Osteocyte (in vitro differentiated cells): ENCODE data around the gene SEMA6B. TPM values are rescaled to one million over a fixed set of nuclear protein-coding genes. Genes with fewer than 3 reads are reported as not detected.

Experiments used
- DNase-seq: peaks from one replicate; pipeline ENCODE4 v3.0.0; 2021; ENCODE audit warnings: mixed read lengths; ENCODE audit not compliant: unreplicated experiment; ENCODE audit errors: extremely low spot score
- H3K27ac Mint-ChIP-seq: one replicate; pipeline ENCODE4 v1.8.0; 2021; ENCODE audit warnings: mild to moderate bottlenecking, mixed read lengths; ENCODE audit not compliant: unreplicated experiment
- H3K27me3 Mint-ChIP-seq: one replicate; pipeline ENCODE4 v1.8.0; 2021; ENCODE audit warnings: mixed read lengths; ENCODE audit not compliant: unreplicated experiment
- H3K36me3 Mint-ChIP-seq: one replicate; pipeline ENCODE4 v1.8.0; 2021; ENCODE audit warnings: mixed read lengths; ENCODE audit not compliant: unreplicated experiment
- H3K4me1 Mint-ChIP-seq: one replicate; pipeline ENCODE4 v1.8.0; 2021; ENCODE audit warnings: mixed read lengths; ENCODE audit not compliant: unreplicated experiment
- H3K4me3 Mint-ChIP-seq: one replicate; pipeline ENCODE4 v1.8.0; 2021; ENCODE audit warnings: mild to moderate bottlenecking, moderate library complexity, mixed read lengths; ENCODE audit not compliant: unreplicated experiment
- H3K9me3 Mint-ChIP-seq: one replicate; pipeline ENCODE4 v1.8.0; 2021; ENCODE audit warnings: mixed read lengths; ENCODE audit not compliant: unreplicated experiment
- total RNA-seq: library from RNA; stranded (reverse); gene quantifications from 2 replicates; pipeline ENCODE4 v1.2.1, GENCODE V29; 2021
- TF ChIP-seq, protein P1 (sequence below): fragments of 200-600 bp; sonication (generic); IDR thresholded peaks from 2 replicates; pipeline ENCODE4 v1.5.0; 2021; ENCODE audit warnings: antibody characterized with exemption, mild to moderate bottlenecking, moderate library complexity

SEMA6B gene
- total RNA-seq, 1 donor from 2014 or later: 6.2 TPM

DNA sequence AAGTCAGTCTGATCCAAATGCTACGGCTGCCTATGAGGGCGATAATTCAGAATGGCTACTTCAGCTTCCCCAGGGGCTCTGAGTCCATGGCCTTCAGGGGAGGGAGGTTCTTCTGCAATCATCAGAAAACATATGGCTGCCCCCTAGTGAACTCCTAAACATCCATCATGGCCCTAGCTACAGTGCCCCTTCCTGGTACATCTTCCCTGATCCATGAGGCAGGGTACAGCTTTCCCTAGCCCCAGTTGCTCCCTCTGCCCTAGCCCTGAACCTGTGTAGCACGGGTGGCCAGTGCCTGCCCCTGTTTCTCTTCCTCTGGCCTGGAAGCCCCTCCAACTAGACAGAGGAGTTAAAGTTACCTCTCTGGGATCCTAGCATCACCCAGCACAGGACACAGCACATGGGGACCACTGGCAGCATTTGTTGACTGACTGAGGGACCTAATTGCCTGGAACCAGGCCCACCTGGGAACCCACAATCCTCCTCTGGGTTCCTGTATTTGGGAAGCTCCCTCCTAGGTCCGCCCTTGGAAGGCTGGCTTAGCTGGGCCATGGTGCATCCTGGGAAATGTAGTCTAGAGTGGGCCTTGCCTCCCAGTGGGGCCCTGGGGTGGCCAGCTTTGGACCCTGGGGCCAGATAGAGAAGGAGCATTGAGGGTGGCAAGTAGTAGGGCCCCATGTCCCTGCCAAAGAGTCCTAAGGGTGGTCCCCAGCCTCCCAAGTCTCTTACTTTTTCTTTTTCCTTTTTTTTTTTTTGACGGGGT lies 17.7 kb upstream of the SEMA6B start:
- Mint-ChIP-seq H3K9me3 (no peaks in the 10 kb centered on the region), H3K4me1 (peaks cover 45% of the 10 kb centered on the region), H3K4me3 (no peak overlapping the region), H3K27me3 (peaks cover 10% of the 10 kb centered on the region), H3K36me3 (no peaks in the 10 kb centered on the region), H3K27ac (peak overlapping the region; percentile 83)
- TF ChIP-seq, protein P1, sequence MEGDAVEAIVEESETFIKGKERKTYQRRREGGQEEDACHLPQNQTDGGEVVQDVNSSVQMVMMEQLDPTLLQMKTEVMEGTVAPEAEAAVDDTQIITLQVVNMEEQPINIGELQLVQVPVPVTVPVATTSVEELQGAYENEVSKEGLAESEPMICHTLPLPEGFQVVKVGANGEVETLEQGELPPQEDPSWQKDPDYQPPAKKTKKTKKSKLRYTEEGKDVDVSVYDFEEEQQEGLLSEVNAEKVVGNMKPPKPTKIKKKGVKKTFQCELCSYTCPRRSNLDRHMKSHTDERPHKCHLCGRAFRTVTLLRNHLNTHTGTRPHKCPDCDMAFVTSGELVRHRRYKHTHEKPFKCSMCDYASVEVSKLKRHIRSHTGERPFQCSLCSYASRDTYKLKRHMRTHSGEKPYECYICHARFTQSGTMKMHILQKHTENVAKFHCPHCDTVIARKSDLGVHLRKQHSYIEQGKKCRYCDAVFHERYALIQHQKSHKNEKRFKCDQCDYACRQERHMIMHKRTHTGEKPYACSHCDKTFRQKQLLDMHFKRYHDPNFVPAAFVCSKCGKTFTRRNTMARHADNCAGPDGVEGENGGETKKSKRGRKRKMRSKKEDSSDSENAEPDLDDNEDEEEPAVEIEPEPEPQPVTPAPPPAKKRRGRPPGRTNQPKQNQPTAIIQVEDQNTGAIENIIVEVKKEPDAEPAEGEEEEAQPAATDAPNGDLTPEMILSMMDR: no peak
- no peak for DNase-seq

DNA sequence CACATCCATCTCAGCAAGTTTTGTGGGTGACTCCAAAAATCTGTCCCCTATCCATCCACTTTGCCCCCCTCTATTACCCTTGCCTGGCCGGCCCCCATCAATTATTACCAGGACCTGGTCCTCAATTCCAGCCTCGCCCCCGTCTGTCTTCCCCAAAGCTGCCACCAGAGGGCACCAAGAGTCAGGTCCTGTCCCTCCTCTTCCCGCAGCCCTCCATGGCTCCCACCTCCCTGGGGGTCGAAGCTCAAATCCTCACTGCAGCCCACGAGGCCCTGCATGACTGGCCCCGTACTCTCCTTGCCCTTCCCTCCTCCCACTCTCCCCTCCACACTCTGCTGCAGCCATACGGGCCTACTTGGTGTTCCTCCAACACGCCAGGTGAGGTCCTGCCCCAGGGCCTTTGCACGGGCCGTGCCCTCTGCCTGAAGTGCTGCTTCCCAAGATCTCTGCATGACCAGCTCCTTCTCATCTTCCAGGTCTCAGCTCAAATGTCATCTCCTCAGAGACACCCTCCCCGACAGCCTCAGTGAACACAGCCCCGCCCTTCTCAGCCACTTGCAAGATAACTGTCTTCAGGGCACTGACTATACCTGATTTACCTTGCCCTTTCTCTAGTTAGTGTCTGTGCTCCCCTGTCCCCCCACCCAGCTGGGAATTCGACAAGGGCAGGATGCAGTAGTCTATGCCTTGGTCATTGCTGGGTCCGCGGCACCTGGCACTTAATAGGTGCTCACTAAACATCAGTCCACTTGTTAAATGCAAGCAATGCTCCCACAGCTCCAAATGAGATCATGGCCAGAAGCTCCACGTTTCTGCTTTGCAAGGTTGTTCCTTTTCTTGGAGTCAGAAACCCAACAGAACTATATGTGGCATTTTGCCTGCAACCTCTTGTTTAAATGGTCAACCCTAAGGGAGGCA lies 16.8 kb upstream of the SEMA6B start:
- Mint-ChIP-seq H3K4me1 (peaks cover 45% of the 10 kb centered on the region), H3K4me3 (no peak overlapping the region), H3K9me3 (no peaks in the 10 kb centered on the region), H3K27ac (peak overlapping the region; percentile 83), H3K36me3 (no peaks in the 10 kb centered on the region), H3K27me3 (peaks cover 6% of the 10 kb centered on the region)
- DNase-seq: peak; percentile 92
- TF ChIP-seq, protein P1: peak; percentile 74

DNA sequence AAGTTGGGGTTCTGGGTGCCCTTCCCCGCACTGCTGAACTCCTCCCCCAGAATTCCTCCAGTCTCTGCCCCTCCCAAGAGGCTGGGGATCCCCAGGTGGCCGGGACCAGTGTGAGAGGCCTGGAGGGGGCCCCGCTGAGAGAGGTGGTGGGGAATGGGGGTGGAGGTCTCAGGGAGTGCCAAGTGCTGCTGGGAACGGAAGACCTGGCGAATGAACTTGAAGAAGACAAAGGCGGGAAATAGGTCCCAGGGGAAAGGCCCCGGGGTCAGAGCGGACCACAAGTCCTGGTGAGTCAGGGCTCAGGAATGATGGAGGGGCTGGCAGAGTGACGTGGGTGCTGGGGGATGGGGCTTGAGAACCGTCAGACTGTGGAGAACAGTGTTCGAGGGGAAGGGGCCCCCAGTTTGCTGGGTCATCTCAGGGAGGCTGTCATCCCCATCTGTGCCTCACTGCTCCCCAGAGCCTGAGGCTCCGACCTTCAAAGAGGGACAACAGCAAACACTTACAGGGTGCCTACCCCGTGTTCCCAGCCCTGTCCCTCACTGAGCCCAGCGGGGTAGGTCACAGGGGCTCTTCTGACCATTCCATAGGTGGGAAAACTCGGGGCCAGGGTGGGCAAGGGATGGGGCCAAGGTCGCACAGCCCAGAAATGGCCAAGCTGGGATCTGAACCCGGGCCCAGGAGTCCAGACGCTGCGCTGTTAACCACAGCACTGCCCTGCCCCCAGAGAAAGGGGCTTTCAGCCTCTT lies 16.0 kb upstream of the SEMA6B start:
- peak; percentile 91 for DNase-seq

DNA sequence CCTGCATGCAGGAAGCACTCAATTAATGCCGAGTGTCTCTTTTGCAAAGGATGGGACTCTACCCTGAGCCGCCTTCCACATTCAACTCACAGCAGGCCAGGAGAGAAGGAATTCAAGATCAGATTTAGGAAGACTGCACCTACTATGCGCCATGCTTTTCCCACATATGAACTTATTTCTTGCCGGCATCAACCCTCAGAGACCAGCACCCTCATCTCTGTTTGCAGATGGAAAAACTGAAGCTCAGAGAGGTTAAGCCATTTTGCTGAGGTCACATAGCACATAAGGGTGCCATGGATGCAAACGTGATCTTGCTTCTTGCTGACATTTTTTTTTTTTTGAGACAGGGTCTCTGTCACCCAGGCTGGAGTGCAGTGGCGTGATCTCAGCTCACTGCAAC lies 14.2 kb upstream of the SEMA6B start:
- TF ChIP-seq, protein P1: no peak
- Mint-ChIP-seq H3K4me1 (peaks cover 38% of the 10 kb centered on the region), H3K36me3 (peaks cover 3% of the 10 kb centered on the region), H3K27me3 (no peaks in the 10 kb centered on the region), H3K4me3 (no peak overlapping the region), H3K27ac (no peak overlapping the region), H3K9me3 (no peaks in the 10 kb centered on the region)
- no peak for DNase-seq

More for the DNA sequence above, 16.0 kb upstream of the SEMA6B start:
- peaks cover 6% of the 10 kb centered on the region for H3K27me3 Mint-ChIP-seq
- no peak overlapping the region for H3K4me3 Mint-ChIP-seq
- TF ChIP-seq, protein P1: no peak
- H3K4me1 Mint-ChIP-seq: peaks cover 43% of the 10 kb centered on the region
- H3K27ac Mint-ChIP-seq: peak overlapping the region; percentile 83
- peaks cover 1% of the 10 kb centered on the region for H3K36me3 Mint-ChIP-seq
- H3K9me3 Mint-ChIP-seq: no peaks in the 10 kb centered on the region
